ENCODE data around the gene FEM1A. TPM values are rescaled to one million over a fixed set of nuclear protein-coding genes. Genes with fewer than 3 reads are reported as not detected.

The FEM1A gene
- total and polyA plus RNA-seq, 4 donors: 0.25 to 15.1 (median 7.4) TPM

GRCh38 chr19:4816950-4817278 lies 25.4 kb downstream of the FEM1A start:
- Histone ChIP-seq H3K36me3 (ENCODE audit: control insufficient read depth in 4 of 4, insufficient read depth in 3 of 4, low read depth in 1 of 4, low read length in 3 of 4) (peaks cover 3 to 17% (median 4%) of the 10 kb centered on the region in 4 donors), H3K27ac (ENCODE audit: low read depth in 1 of 2, low read length in 2 of 2) (no peak overlapping the region), H3K9ac (ENCODE audit: low read depth in 1 of 2, low read length in 2 of 2) (no peak overlapping the region), H3K27me3 (ENCODE audit: control insufficient read depth in 4 of 4, insufficient read depth in 4 of 4, low read length in 3 of 4) (no peaks in the 10 kb centered on the region), H3K9me3 (ENCODE audit: control insufficient read depth in 4 of 4, low read length in 3 of 4) (no peaks in the 10 kb centered on the region), H3K4me1 (ENCODE audit: control insufficient read depth in 4 of 4, insufficient read depth in 4 of 4, low read length in 3 of 4) (peaks cover 0 to 18% (median 8%) of the 10 kb centered on the region in 4 donors), H3K4me3 (ENCODE audit: low read depth in 1 of 3, low read length in 3 of 3) (no peak overlapping the region)
- 96% methylated on average over 16 of the region's 16 CpGs for WGBS
- TF ChIP-seq GABPA (IDR thresholded peaks at IDR 0.05 in 1 of 2, conservative IDR thresholded peaks at IDR 0.05 in 1 of 2): no peak
- TF ChIP-seq HNF4G (IDR thresholded peaks at IDR 0.05): no peak
- TF ChIP-seq, protein P1, sequence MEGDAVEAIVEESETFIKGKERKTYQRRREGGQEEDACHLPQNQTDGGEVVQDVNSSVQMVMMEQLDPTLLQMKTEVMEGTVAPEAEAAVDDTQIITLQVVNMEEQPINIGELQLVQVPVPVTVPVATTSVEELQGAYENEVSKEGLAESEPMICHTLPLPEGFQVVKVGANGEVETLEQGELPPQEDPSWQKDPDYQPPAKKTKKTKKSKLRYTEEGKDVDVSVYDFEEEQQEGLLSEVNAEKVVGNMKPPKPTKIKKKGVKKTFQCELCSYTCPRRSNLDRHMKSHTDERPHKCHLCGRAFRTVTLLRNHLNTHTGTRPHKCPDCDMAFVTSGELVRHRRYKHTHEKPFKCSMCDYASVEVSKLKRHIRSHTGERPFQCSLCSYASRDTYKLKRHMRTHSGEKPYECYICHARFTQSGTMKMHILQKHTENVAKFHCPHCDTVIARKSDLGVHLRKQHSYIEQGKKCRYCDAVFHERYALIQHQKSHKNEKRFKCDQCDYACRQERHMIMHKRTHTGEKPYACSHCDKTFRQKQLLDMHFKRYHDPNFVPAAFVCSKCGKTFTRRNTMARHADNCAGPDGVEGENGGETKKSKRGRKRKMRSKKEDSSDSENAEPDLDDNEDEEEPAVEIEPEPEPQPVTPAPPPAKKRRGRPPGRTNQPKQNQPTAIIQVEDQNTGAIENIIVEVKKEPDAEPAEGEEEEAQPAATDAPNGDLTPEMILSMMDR (IDR thresholded peaks at IDR 0.05; ENCODE audit: low read depth, low read length, missing input control): no peak
- no peak for TF ChIP-seq HNF4A (conservative IDR thresholded peaks at IDR 0.05)
- TF ChIP-seq, protein P2, sequence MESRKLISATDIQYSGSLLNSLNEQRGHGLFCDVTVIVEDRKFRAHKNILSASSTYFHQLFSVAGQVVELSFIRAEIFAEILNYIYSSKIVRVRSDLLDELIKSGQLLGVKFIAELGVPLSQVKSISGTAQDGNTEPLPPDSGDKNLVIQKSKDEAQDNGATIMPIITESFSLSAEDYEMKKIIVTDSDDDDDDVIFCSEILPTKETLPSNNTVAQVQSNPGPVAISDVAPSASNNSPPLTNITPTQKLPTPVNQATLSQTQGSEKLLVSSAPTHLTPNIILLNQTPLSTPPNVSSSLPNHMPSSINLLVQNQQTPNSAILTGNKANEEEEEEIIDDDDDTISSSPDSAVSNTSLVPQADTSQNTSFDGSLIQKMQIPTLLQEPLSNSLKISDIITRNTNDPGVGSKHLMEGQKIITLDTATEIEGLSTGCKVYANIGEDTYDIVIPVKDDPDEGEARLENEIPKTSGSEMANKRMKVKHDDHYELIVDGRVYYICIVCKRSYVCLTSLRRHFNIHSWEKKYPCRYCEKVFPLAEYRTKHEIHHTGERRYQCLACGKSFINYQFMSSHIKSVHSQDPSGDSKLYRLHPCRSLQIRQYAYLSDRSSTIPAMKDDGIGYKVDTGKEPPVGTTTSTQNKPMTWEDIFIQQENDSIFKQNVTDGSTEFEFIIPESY (IDR thresholded peaks at IDR 0.05): no peak
- no peak for TF ChIP-seq EGR1 (IDR thresholded peaks at IDR 0.05; ENCODE audit: low read depth in 2 of 2)
- no peak for DNase-seq (ENCODE audit: low spot score)

GRCh38 chr19:4817467-4818277 lies 26.1 kb downstream of the FEM1A start:
- 87% methylated on average over 32 of the region's 32 CpGs for WGBS
- Histone ChIP-seq H3K9me3 (ENCODE audit: control insufficient read depth in 4 of 4, low read length in 3 of 4) (no peaks in the 10 kb centered on the region), H3K4me1 (ENCODE audit: control insufficient read depth in 4 of 4, insufficient read depth in 4 of 4, low read length in 3 of 4) (peaks cover 2 to 17% (median 8%) of the 10 kb centered on the region in 4 donors), H3K27ac (ENCODE audit: low read depth in 1 of 2, low read length in 2 of 2) (no peak overlapping the region), H3K27me3 (ENCODE audit: control insufficient read depth in 4 of 4, insufficient read depth in 4 of 4, low read length in 3 of 4) (no peaks in the 10 kb centered on the region), H3K4me3 (ENCODE audit: low read depth in 1 of 3, low read length in 3 of 3) (no peak overlapping the region), H3K9ac (ENCODE audit: low read depth in 1 of 2, low read length in 2 of 2) (no peak overlapping the region), H3K36me3 (ENCODE audit: control insufficient read depth in 4 of 4, insufficient read depth in 3 of 4, low read depth in 1 of 4, low read length in 3 of 4) (peaks cover 3 to 17% (median 5%) of the 10 kb centered on the region in 4 donors)
- TF ChIP-seq FOXA1 (IDR thresholded peaks at IDR 0.05) (no peak), MAX (IDR thresholded peaks at IDR 0.05) (no peak), FOXA2 (IDR thresholded peaks at IDR 0.05) (no peak), TAF1 (conservative IDR thresholded peaks at IDR 0.05) (no peak), REST (IDR thresholded peaks at IDR 0.05) (no peak), RAD21 (IDR thresholded peaks at IDR 0.05) (no peak), YY1 (IDR thresholded peaks at IDR 0.05) (no peak), RXRA (IDR thresholded peaks at IDR 0.05) (no peak), NR2F2 (IDR thresholded peaks at IDR 0.05) (no peak), EGR1 (IDR thresholded peaks at IDR 0.05; ENCODE audit: low read depth in 2 of 2) (no peak), GABPA (IDR thresholded peaks at IDR 0.05 in 1 of 2, conservative IDR thresholded peaks at IDR 0.05 in 1 of 2) (no peak), HNF4G (IDR thresholded peaks at IDR 0.05) (no peak), SP1 (IDR thresholded peaks at IDR 0.05) (no peak), HNF4A (conservative IDR thresholded peaks at IDR 0.05) (no peak)
- TF ChIP-seq, protein P2 (IDR thresholded peaks at IDR 0.05): no peak
- TF ChIP-seq, protein P1 (IDR thresholded peaks at IDR 0.05; ENCODE audit: low read depth, low read length, missing input control): no peak
- TF ChIP-seq, protein P3, sequence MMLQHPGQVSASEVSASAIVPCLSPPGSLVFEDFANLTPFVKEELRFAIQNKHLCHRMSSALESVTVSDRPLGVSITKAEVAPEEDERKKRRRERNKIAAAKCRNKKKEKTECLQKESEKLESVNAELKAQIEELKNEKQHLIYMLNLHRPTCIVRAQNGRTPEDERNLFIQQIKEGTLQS (IDR thresholded peaks at IDR 0.05): no peak
- DNase-seq (ENCODE audit: low spot score): no peak
